GM21619 (cell line): ENCODE measurements around the gene SATB2.
A peak's percentile ranks its signal among the peaks of the same experiment; 100 is the strongest.

Experiments
- ATAC-seq: cut with Tn5 transposase; IDR thresholded peaks from one replicate; pipeline ENCODE4 v1.9.1; 2021; ENCODE audit not compliant: unreplicated experiment

Gene SATB2

DNA sequence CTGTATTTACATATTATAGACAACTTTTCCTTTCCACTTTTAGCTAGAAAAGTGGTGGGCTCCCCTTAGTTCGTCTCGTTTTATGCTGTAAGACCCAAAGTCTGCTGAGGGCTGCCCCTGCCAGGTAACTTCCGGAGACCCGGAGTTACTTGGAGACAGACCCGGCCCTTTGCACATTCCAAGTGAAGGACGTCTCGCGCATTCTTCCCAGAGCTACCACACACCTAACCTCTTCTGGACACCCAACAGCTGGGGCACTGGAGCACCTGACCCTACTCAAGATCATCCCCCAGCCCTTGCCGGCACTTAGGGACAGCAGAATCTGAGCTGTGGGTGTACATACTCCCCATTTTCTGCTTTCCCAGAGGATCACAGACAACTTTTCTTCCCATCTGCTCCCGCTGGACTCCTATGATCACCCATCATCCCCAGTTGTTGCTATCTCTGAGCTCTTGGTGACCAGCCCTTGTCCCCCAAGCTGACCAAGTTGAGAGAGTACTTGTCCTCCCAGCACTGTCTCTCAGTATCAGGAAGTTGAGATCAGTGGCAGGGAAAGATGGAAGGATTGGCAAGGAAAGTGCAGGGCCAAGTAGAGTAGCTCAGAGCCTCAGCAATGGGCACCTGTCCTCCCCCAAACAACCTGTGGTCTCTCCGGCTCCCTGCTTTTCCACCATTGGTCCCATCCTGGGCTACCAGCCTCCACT, 8.4 kb upstream of the SATB2 start:
- no peak for ATAC-seq

- no peak for ATAC-seq
These were observed 7.7 kb upstream of the SATB2 start for GRCh38 chr2:199465390-199465789.

GRCh38 chr2:199464606-199465352, 7.0 kb upstream of the SATB2 start:
- no peak for ATAC-seq

- no peak for ATAC-seq
These were observed 6.2 kb upstream of the SATB2 start for GRCh38 chr2:199463708-199464605.

DNA sequence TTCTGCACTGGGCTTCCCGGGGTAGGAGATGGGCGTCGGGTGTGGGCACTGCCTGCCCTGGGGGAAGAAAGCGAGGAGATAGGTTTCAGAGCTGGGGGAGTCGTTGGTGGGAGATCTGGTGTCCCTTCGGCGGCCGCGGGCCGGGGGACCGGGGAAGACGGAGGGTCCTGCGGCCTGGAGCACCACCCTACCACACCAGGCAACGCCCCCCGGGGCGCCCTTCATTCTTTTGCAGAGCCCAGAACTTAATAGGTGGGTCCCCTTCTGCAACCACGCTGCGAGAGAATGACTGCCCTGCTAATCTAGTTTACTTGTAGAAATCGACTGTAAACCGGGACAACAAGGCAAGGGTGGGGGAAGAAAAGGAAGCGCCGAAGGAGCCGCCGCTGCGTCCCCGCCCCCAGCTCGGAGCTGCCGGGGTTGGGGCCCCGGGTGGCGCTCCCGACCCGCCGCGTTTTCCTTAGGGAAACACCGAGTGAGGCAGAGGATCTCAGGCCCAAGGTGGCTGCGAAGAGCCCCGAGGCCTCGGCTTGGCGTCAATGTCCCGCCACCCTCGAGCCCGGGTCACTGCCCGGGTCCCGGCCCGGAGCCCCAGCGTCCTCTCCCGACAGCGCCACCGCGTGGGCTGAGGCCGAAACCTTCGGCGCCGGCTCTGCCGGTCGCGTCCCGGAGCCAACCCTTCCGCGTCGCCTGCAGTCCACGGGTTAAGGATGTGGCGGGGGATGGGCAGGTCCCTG, 5.4 kb upstream of the SATB2 start:
- ATAC-seq, result no peak

GRCh38 chr2:199462347-199462955, 4.7 kb upstream of the SATB2 start:
- no peak for ATAC-seq

DNA sequence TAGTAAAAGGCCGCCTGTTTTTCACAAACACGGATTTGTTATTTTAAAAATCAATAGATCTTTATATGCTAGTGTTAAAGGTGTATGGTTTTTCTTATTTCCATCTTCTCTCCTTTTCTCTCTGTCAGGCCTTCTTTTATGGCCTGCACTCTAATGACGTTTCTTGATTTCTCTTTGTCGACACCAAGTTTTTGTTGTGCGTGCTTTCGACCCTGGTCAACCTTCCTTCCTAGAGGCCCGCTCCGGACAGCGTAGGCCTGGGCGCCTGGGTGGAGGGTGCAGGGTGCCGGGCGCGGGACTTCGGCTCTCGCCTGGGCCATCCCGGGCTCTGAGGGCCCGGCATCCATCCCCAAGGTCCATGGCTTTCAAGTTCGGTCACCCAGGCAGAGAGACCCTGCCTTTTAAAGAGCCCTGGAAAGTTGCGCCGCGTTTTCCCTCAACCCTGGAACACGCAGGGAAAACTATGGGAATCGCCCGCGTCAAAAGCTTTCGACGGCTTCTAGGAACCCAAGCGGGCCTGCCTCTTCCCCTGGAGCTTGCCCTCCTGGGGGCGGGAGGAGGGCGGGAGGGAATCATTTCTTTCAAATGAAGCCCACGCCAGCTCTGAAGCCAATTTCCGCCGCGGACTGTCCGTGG, 4.1 kb upstream of the SATB2 start:
- no peak for ATAC-seq

- no peak for ATAC-seq
These were observed 3.3 kb upstream of the SATB2 start for GRCh38 chr2:199460846-199461710.

DNA sequence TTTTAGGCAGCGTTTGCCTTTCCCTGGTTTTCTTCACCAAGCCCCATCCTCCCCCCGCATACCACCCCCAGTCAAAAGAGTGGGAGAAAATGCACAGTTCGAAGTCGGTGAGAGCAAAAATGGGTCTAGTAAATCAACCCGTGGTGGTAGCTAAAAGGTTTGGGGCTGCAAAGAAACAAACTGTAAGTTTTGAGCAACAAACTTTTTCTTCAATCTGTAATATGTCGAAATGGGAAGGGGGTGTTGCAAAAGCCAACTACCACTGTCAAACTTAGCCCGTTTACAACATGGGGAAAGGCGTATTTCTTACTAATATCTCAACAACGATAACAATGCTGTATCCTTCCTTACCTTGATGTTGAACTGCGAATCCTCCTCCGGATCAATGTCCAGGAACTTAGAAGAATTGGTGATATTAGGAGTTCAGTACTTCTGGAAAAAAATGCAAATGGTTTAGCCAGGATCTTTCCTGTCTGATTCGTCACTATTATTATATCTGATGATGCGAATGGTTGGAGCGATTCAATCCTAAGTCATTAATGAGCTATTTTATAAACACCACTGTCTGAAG, 2.4 kb upstream of the SATB2 start:
- no peak for ATAC-seq

- peak; percentile 40 for ATAC-seq
These were observed 1.8 kb upstream of the SATB2 start for GRCh38 chr2:199459286-199460100.

GRCh38 chr2:199458806-199459285, 1.1 kb upstream of the SATB2 start:
- peak; percentile 29 for ATAC-seq

DNA sequence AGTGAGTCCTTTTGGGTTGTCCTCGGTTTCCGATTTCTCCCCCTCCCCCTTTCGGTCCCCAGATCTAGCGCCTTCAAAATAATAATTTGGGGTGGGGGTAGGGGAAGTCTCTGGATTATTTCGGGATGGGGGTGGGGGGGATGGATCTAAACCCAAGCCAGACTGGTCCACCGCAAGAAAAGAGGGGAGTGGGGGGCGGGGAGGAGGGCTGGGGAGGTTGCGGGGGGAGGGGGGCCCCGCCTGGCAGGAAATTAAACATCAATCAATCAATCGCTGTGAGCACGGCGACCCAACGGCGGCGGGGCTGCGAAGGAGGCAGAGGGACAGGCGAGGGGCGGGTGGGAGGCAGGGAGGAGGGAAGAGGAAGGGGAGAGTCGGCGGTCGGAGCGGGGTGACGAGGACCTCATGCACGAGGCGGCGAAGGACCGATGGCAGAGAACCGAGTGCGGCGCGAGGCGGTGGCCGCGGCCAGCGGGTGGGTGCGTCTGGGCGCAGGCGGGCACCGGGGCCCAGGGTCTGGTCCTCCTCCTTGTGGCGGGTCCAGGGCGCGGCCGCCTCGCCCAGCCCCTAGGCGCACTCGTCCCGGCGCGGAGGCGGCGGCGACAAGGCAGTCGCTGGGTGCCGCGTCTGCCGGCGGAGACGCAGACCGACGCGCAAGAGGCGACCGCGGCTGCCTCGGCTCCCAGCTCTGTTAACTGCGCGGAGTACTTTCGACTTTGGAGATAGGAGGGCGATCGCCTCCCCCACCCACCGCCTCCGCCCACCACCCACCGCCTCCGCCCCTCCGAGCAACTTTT, 468 bp upstream of the SATB2 start:
- peak; percentile 21 for ATAC-seq

- no peak for ATAC-seq
These were observed 1.2 kb downstream of the SATB2 start for GRCh38 chr2:199456383-199457146.

- no peak for ATAC-seq
These were observed 2.0 kb downstream of the SATB2 start for GRCh38 chr2:199455545-199456382.

DNA sequence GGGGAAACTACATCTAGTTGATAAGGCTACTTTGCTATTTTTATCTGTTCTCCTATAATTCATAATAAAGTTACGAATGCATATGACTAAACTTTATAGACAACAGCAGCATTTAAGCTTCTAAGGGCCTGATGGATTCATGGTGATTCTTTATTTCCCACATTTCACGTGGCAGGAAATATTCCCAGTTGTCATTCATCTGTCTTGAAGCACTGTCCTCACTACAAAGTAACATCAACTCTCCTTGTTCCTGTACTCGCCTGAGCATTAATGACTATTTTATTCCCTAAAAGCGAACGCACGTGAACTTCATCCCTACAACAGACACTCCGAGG, 2.6 kb downstream of the SATB2 start:
- ATAC-seq, result no peak
